Endothelial cell of umbilical vein (primary cell): Measurements from ENCODE around the gene BTN2A1.

Experiments
- EZH2 ChIP-seq: IDR thresholded peaks from 2 replicates; pipeline ENCODE4 v1.6.1; 2012; ENCODE audit warnings: borderline replicate concordance, low read depth, mild to moderate bottlenecking, moderate library complexity, low read length, inconsistent platforms; ENCODE audit not compliant: severe bottlenecking
- GATA2 ChIP-seq: IDR thresholded peaks from 2 replicates; pipeline ENCODE4 v1.7.0; 2011; ENCODE audit warnings: low read depth, mild to moderate bottlenecking, moderate library complexity, mixed read lengths, low read length; ENCODE audit not compliant: insufficient read length, insufficient read depth
- JUN ChIP-seq: IDR thresholded peaks from 2 replicates; pipeline ENCODE4 v1.6.1; 2011; ENCODE audit warnings: borderline replicate concordance, low read depth; ENCODE audit not compliant: insufficient read length, insufficient read depth
- MYC ChIP-seq: IDR thresholded peaks from one replicate; pipeline ENCODE4 v1.6.1; 2011; ENCODE audit warnings: mild to moderate bottlenecking, low read depth, low read length
- POLR2A ChIP-seq: IDR thresholded peaks from 2 replicates; pipeline ENCODE4 v1.6.1; 2012; ENCODE audit warnings: low read depth, mild to moderate bottlenecking, control low read depth, low read length
- POLR2AphosphoS5 ChIP-seq: IDR thresholded peaks from 2 replicates; pipeline ENCODE4 v1.6.1; 2012; ENCODE audit warnings: low read depth, mild to moderate bottlenecking, control low read depth, low read length, moderate library complexity; ENCODE audit not compliant: insufficient read depth
- TF ChIP-seq, protein P1 (sequence below), 2 donors: IDR thresholded peaks; 1 replicate in 1 of 2; 2 replicates in 1 of 2; pipeline ENCODE4 v1.5.1; 2011; ENCODE audit warnings: low read length in 2 of 2, mild to moderate bottlenecking in 2 of 2, moderate library complexity in 2 of 2, control low read depth in 1 of 2, inconsistent platforms in 1 of 2, low read depth in 1 of 2; ENCODE audit not compliant: insufficient read depth in 1 of 2; ENCODE audit errors: extremely low read depth in 1 of 2
- TF ChIP-seq, protein P2 (sequence below): IDR thresholded peaks from 2 replicates; pipeline ENCODE4 v1.6.1; 2011; ENCODE audit not compliant: insufficient read depth, insufficient read length

GRCh38 chr6:26502165-26502564 lies 44.4 kb downstream of the BTN2A1 start:
- TF ChIP-seq POLR2A (no peak), JUN (no peak), EZH2 (no peak), POLR2AphosphoS5 (no peak), MYC (no peak), GATA2 (no peak)
- TF ChIP-seq, protein P1, sequence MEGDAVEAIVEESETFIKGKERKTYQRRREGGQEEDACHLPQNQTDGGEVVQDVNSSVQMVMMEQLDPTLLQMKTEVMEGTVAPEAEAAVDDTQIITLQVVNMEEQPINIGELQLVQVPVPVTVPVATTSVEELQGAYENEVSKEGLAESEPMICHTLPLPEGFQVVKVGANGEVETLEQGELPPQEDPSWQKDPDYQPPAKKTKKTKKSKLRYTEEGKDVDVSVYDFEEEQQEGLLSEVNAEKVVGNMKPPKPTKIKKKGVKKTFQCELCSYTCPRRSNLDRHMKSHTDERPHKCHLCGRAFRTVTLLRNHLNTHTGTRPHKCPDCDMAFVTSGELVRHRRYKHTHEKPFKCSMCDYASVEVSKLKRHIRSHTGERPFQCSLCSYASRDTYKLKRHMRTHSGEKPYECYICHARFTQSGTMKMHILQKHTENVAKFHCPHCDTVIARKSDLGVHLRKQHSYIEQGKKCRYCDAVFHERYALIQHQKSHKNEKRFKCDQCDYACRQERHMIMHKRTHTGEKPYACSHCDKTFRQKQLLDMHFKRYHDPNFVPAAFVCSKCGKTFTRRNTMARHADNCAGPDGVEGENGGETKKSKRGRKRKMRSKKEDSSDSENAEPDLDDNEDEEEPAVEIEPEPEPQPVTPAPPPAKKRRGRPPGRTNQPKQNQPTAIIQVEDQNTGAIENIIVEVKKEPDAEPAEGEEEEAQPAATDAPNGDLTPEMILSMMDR (IDR thresholded peaks at IDR 0.05; ENCODE audit: extremely low read depth in 1 of 2, insufficient read depth in 1 of 2, low read depth in 1 of 2, low read length in 2 of 2): no peak
- TF ChIP-seq, protein P2, sequence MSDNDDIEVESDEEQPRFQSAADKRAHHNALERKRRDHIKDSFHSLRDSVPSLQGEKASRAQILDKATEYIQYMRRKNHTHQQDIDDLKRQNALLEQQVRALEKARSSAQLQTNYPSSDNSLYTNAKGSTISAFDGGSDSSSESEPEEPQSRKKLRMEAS: no peak
